GM19099 (cell line): ENCODE results near the gene BMP5.

Experiments used
- POLR2A ChIP-seq: IDR thresholded peaks from 3 replicates; pipeline ENCODE4 v1.6.1; 2011; ENCODE audit warnings: low read depth; ENCODE audit not compliant: insufficient read length; ENCODE audit errors: extremely low read depth

The BMP5 gene

DNA sequence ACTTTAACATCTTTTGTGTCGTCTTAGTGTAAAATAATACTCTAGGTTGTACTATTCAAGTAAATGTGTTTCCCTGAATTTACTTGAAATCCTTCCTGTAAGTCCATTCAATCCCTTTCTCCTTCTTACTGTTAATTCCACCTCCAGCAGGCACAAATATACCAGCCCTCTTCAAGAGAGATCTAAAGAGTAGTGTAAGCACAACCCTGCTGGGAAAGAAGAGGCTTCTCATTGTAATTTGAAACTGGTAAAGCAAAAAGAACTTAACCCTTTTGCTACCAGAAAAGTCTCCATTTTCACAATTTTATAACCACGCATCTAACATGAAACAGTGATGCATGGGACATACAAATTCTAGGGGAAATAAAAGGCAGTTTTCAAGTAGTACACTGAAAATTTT is at the start of gene BMP5:
Gene BMP5 (minus strand): TSS at position 191 of the 400 bp plus-strand sequence. CDS start 725 bp downstream, outside the sequence.
- TF ChIP-seq POLR2A, result no peak

DNA sequence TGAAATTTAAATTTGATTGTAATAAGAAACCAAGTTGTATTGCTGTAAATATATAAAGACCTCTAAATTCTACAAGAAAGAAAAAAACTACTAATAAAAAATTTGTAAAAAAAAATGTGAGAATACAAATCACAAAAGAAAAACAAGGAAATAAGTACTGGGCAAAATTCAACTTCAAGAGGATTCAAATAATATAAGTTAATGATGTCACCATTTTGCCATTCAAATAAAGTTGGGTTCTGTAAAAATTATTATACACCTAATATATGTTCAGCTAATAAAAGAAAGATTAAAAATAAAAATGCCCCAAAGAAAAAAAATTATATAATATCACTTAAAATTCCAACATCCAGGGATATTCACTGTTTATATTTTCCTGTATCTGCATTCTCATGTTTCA is 47.0 kb upstream of the BMP5 start:
- no peak for TF ChIP-seq POLR2A

DNA sequence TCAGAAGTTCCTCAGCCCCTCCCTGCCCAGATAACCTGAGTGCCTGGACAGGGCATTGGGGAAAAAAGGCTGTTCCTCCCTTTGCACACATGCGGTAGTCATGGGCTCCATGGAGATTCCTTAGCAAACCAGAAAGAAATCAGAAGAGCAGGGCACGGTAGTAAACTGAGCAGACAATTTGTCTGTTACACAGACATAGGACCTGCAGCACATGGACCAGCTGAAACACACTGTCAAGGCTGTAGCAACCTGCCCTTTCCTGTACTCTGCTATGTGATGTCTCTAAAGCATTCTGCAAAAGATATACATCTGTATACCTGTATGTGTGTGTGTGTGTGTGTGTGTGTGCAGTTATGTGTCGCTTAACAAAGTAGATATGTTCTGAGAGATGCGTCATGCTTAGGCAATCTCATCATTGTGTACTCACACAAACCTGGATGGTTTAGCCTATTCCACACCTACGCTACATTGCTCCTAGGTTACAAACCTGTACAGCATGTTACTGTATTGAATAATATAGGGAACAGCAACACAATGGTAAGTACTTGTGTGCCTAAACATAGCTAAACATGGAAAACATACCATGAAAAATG is 44.4 kb upstream of the BMP5 start:
- TF ChIP-seq POLR2A, result no peak

DNA sequence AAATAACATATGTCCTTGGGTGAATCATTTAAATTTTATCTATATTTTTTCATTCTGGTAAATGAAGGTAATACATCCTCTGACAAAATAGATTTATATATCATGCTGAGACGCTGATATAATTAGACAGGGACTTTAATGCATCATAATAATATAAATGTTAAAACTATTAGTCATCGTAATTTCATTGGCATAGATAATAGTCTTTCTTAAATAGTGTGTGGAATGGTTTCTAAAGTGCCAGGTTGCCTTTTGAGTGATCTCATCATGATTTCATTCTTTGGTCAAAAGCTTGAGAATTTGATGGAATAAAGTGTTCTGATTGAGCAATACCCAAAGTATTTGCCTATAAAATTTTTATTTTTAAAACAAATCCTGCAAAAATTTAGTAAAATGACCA is 43.2 kb upstream of the BMP5 start:
- TF ChIP-seq POLR2A, result no peak

DNA sequence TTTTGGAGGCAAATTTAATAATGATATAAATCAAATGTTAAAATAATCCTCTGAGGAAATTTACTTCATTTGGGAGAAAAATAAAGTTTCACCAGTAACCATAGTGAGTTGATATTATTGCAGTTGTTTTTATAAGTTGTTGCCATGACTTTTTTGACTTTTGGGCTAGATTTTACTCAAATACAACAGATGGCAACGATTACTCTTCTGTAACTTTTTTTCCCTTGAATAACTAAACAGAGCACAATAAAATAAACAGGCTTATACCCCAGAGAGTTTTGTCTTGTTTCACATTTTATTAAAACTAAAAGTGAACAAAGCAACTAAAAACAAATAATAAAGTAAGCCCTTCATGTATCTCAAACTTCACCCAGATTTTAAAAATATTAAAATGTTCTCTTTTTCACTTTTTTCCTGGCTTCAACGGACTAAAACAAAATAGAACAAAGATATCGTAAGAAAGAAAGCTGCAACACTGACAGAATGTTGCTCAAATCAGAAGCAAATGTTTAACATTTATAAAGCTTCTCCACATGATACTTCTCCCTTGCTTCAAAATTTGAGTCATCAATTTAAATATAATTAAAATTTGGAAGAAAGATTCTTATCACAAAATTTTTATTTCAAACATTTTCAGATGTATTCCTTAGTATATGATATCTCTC is 42.5 kb upstream of the BMP5 start:
- TF ChIP-seq POLR2A, result no peak

DNA sequence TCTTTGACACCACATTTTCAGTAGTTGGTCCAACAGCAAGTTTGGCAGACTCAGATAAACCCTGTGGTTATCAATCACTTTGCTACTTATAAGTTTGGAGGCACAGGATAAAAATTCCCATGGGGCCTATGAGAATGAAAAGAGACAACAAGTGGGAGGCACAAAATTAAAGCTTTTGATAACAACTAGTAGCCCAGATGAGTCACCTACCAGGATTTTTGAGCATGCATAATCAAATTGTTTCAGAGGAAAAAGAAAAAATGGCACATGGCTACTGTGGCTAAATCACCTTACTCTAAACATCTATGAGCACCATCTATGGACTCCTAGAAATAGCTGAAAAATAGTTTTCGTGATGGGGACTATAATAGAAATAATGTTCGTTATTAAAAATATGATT is 40.8 kb upstream of the BMP5 start:
- no peak for TF ChIP-seq POLR2A

DNA sequence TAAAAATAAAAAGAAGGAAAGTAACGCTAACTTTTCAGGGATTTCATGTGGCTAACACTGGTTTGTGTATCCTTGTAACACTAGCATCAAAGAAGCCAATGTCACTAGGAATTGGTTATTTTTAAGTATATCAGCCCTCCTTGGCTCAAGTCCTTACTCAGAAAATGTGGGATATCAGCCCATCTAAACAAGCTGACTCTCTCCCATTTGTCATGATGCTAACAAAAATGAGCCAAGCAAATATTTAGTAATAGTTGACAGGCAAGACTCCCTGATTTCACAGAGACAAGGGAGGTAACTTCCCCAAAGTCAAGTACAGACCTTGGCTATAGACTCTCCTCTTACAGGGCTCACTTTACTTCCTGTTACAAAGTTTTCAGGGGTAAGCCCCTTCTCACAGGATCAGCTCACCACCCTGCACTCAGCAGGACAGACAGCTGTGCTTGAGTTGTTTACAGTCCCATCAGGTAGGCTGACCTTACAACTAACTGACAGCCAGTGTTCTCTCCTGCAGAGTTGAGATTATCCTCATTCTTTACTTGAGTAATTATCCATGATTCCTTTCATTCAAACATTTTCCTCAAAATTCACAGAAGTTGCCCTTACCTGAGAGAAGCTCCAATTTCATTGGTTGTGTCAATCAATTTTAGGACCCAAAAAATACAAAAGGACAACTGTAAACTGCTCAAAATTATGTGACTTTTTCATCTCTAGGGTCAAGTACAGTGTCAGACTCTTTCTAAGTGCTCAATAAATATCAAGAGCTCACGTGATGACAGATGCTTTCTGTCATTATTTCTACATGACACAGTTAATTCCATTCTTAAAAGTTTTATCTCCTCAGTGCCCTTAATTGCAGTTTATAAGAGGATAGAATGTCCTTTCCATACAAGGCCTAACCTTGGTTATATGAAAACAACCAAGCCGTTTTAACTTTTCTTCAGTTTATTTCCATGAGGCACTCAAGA is 38.1 kb upstream of the BMP5 start:
- TF ChIP-seq POLR2A, result no peak

DNA sequence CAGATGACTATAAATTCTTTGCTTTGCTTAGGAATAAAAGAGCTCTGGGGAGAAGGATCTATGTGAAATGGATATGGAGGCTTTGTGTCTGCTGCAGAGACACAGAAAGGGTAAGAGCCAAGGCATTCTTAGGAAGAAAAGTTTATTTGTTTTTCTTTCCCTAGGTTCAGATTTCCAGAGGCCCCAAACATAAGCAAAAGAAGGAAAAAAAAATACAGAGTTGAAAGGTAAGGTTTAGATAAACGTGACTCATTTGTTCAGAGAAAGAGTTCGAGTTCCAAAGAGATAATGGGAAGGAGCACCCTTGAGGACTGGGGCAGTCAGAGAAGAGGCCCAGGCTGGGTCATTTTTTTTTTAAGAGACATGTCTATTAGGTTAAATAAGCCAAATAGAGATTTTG is 27.4 kb upstream of the BMP5 start:
- TF ChIP-seq POLR2A, result no peak

DNA sequence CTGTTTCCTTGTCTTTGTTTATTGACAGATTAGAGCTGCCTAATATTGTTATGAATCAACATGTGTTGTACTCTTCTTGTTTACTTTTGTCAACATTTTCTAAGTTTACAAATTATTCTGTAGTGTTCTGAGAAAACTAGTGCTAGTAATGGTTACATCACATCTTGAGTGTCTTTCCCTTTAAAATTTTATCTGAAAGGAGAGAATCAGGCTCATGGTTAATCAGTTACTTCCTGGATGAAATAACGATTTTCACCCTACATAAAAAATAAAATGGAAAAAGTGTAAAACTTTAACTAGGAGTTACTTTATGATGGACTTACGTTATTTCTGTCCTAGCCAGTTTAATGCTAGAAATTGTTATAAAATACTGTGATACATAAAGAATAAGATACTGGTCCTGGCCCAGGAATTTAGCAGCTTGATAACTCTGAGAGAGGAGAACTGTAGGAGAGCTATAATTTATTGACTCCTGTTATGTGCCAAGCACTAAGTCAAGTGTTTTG is 26.4 kb upstream of the BMP5 start:
- no peak for TF ChIP-seq POLR2A

DNA sequence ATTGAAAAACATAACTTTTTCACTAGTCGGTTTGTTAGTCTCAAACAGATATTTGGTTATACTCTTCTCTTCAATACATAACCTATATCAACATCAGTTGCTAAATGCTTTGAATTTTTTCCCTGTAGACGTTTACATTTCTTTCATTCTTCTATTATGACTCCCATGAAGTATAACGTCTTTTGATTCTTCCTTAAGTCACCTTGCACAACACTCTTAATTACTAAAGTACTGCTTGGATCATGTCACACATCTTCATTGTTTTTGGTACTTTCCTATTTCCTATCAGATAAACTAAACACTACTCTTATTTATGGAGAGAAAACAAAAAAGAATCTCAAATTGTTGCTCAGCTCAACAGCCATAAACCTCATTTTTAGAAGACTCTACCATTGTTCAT is 23.0 kb upstream of the BMP5 start:
- TF ChIP-seq POLR2A, result no peak

DNA sequence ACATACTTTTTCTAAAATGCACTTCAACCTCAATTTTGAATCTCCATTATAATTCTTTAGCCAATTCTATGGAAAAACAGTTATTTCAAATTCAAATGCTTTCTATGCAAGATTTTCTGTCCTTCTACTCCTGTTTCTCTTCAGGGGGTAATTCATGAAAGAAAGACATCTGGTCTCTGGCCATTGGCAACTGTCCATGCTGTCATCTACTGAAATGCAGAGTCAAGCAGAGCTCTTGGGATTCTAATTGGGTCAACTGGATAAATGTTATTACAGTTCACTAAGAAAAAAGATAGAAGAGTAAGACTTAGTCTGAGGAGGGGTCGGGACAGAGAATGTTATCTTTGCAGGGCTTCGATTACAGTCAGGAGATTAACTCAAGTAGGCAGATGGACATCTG is 22.0 kb upstream of the BMP5 start:
- no peak for TF ChIP-seq POLR2A

DNA sequence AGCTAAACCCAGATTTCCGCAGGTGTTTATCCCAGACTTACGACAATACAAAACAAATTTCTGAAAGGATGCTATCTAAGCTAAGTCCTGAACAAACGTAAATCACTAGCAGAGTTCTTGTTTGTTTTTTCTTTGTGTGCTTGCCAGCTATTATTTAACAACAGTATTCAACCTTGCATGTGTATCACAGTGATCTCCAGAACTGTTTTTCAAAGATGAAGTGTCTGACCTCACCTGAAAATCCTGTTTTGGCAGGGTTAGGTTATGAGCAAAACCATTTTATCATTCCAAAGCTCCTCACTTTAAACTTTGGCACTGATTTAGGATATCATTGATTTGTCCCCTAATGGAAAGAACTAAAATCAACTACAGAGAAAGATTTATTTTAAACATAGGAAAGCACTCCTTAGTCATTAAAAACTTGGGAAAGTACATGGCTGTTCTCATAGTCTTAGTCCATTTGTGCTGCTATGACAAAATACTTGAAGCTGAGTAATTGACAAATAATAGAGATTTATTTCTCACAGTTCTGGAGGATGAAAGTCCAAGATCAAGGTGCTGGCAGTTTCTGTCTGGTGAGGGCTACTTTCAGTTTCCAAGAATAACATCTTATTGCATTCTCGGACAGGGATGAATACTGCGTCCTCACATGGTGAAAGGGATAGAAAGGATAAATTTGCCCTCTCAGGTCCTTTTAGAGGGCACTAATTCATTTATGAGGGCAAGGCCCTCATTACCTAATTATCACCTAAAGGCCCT is 20.8 kb upstream of the BMP5 start:
- TF ChIP-seq POLR2A, result no peak

DNA sequence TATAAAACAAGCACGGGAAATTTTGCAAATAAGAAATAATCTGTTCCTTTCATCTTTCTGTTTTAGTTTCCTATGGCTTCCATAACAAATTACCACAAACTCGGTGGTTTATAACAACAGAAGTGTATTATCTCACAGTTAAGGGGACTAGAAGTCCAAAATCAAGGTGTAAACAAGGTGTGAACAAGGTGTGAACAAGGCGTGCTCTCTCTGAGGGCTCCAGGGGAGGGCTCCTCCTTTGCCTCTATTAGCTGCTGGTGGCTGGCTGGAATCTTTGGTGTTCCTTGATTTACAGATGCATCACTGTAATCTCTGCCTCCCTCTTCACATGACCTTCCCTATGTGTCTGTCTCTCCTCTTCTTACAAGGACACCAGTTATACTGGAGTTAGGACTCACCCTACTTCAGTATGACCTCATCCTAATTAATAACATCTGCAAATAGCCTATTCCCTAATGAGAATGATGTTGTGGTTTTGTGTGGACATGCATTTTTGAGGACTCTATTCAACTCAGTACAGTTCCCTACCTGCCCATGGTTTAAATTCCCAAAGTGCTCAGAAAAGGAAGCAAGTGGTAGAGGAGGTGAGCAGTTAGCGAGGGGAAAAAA is 17.5 kb upstream of the BMP5 start:
- no peak for TF ChIP-seq POLR2A

DNA sequence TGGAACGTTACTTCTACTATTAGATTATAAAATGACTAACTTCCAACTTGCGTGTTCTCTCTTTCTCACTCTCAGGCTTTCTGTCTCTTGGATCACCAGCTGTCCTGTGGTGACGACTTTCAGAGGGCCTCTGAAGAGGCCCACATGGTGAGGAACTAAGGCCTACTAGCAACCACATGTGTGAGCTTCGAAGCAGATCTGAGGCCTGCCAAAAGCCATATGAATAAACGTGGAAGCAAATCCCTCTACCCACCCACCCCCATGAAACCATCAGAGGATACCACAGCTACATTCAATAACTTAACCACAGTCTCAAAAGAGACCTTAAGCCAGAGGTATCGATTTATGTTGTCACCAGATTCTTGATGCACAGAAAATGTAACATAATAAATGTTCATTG is 13.5 kb upstream of the BMP5 start:
- TF ChIP-seq POLR2A, result no peak
